Measurements from ENCODE around the gene KLB. TPM values are rescaled to one million over a fixed set of nuclear protein-coding genes. Genes with fewer than 3 reads are reported as not detected.
A peak's percentile ranks its signal among the peaks of the same experiment; 100 is the strongest.

Gene KLB
- total RNA-seq, 1 donor from 2014 or later, result not detected

- no peak overlapping the region for H3K27ac Mint-ChIP-seq (ENCODE audit: unreplicated experiment)
- no peaks in the 10 kb centered on the region for H3K27me3 Mint-ChIP-seq (ENCODE audit: low read depth)
- no peak for TF ChIP-seq CTCF (conservative IDR thresholded peaks at IDR 0.05)
- peaks cover 4% of the 10 kb centered on the region for H3K36me3 Mint-ChIP-seq (ENCODE audit: low read depth)
- peaks cover 2% of the 10 kb centered on the region for H3K4me1 Mint-ChIP-seq
- H3K9me3 Mint-ChIP-seq, result no peaks in the 10 kb centered on the region
- no peak overlapping the region for H3K4me3 Mint-ChIP-seq
- no peak for DNase-seq (ENCODE audit: low read depth, low spot score)
Measured at GRCh38 chr4:39446842-39447573, 40.3 kb downstream of the KLB start.

GRCh38 chr4:39450618-39451017, 43.9 kb downstream of the KLB start:
- H3K4me3 Mint-ChIP-seq, result no peak overlapping the region
- H3K36me3 Mint-ChIP-seq (ENCODE audit: low read depth), result peaks cover 22% of the 10 kb centered on the region
- H3K4me1 Mint-ChIP-seq, result peaks cover 11% of the 10 kb centered on the region
- H3K27ac Mint-ChIP-seq (ENCODE audit: unreplicated experiment), result no peak overlapping the region
- H3K9me3 Mint-ChIP-seq, result no peaks in the 10 kb centered on the region
- H3K27me3 Mint-ChIP-seq (ENCODE audit: low read depth), result no peaks in the 10 kb centered on the region
- DNase-seq (ENCODE audit: low read depth, low spot score), result no peak
- no peak for TF ChIP-seq CTCF (conservative IDR thresholded peaks at IDR 0.05)

- Mint-ChIP-seq H3K4me1 (peaks cover 19% of the 10 kb centered on the region), H3K4me3 (peak overlapping the region; percentile 44), H3K36me3 (ENCODE audit: low read depth) (peaks cover 23% of the 10 kb centered on the region), H3K9me3 (no peaks in the 10 kb centered on the region), H3K27ac (ENCODE audit: unreplicated experiment) (no peak overlapping the region), H3K27me3 (ENCODE audit: low read depth) (no peaks in the 10 kb centered on the region)
- TF ChIP-seq CTCF (conservative IDR thresholded peaks at IDR 0.05), result no peak
- DNase-seq (ENCODE audit: low read depth, low spot score), result no peak
Measured at GRCh38 chr4:39451423-39452023, 44.8 kb downstream of the KLB start.

- Mint-ChIP-seq H3K4me3 (peak overlapping the region; percentile 44), H3K4me1 (peaks cover 27% of the 10 kb centered on the region)
Measured at GRCh38 chr4:39452153-39452859, 45.6 kb downstream of the KLB start.

More at GRCh38 chr4:39452153-39452859, 45.6 kb downstream of the KLB start:
- Mint-ChIP-seq H3K27me3 (ENCODE audit: low read depth) (no peaks in the 10 kb centered on the region), H3K9me3 (no peaks in the 10 kb centered on the region), H3K36me3 (ENCODE audit: low read depth) (peaks cover 29% of the 10 kb centered on the region), H3K27ac (ENCODE audit: unreplicated experiment) (no peak overlapping the region)
- TF ChIP-seq CTCF (conservative IDR thresholded peaks at IDR 0.05), result no peak
- no peak for DNase-seq (ENCODE audit: low read depth, low spot score)
